GM19467 (cell line): Measurements from ENCODE around the gene POLR2M.

Source experiments
- ATAC-seq: cut with Tn5 transposase; IDR thresholded peaks from one replicate; pipeline ENCODE4 v1.9.1; 2021; ENCODE audit warnings: mild to moderate bottlenecking, moderate library complexity; ENCODE audit not compliant: unreplicated experiment

The POLR2M gene

GRCh38 chr15:57735891-57736290, 29.4 kb downstream of the POLR2M start:
- no peak for ATAC-seq

- no peak for ATAC-seq
These were observed 30.1 kb downstream of the POLR2M start for GRCh38 chr15:57736591-57736990.

- ATAC-seq: no peak
These were observed 32.3 kb downstream of the POLR2M start for GRCh38 chr15:57738734-57739237.

- no peak for ATAC-seq
These were observed 33.5 kb downstream of the POLR2M start for GRCh38 chr15:57740048-57740447.

GRCh38 chr15:57741089-57741488, 34.6 kb downstream of the POLR2M start:
- ATAC-seq: no peak

- ATAC-seq: no peak
These were observed 36.9 kb downstream of the POLR2M start for GRCh38 chr15:57743424-57743823.

GRCh38 chr15:57746786-57747185, 40.3 kb downstream of the POLR2M start:
- ATAC-seq: no peak

- ATAC-seq: no peak
These were observed 40.8 kb downstream of the POLR2M start for GRCh38 chr15:57747206-57747896.

GRCh38 chr15:57751177-57751800, 44.8 kb downstream of the POLR2M start:
- no peak for ATAC-seq

GRCh38 chr15:57752436-57752835, 45.9 kb downstream of the POLR2M start:
- ATAC-seq: no peak

- ATAC-seq: no peak
These were observed 46.3 kb downstream of the POLR2M start for GRCh38 chr15:57752840-57753239.

GRCh38 chr15:57756466-57756865, 50.0 kb downstream of the POLR2M start:
- no peak for ATAC-seq

- ATAC-seq: no peak
These were observed 52.0 kb downstream of the POLR2M start for GRCh38 chr15:57758560-57758959.

- no peak for ATAC-seq
These were observed 55.0 kb downstream of the POLR2M start for GRCh38 chr15:57761562-57761961.

- no peak for ATAC-seq
These were observed 55.8 kb downstream of the POLR2M start for GRCh38 chr15:57762302-57762701.

- ATAC-seq: no peak
These were observed 56.9 kb downstream of the POLR2M start for GRCh38 chr15:57763176-57763964.
